HL-60 (cell line): Measurements from ENCODE around the gene HDHD5.

Experiments
- DNase-seq, 2 experiments: peaks; one replicate each; pipeline ENCODE4 v3.0.0-alpha.2; 2010 to 2020; ENCODE audit warnings: low read depth in 1 of 2, low spot score in 1 of 2
- H3K27ac ChIP-seq: fragments of 250-450 bp; sonication (Bioruptor Pico); replicated peaks from 2 replicates; pipeline ENCODE4 v1.5.1; 2020; ENCODE audit warnings: mild to moderate bottlenecking, moderate library complexity
- H3K27me3 ChIP-seq: fragments of 250-450 bp; sonication (Bioruptor Pico); 2 replicates; pipeline ENCODE4 v1.5.1; 2021; ENCODE audit warnings: mild to moderate bottlenecking, moderate library complexity; ENCODE audit not compliant: insufficient read depth, poor library complexity, severe bottlenecking
- H3K4me3 ChIP-seq: replicated peaks from 2 replicates; pipeline ENCODE4 v1.5.1; 2011; ENCODE audit warnings: mild to moderate bottlenecking, control low read depth, low read length; ENCODE audit not compliant: insufficient read depth
- GABPA ChIP-seq: IDR thresholded peaks from 2 replicates; pipeline ENCODE4 v1.6.1; 2012; ENCODE audit warnings: low read depth
- POLR2AphosphoS5 ChIP-seq: IDR thresholded peaks from 2 replicates; pipeline ENCODE4 v1.6.1; 2012; ENCODE audit warnings: low read depth
- SPI1 ChIP-seq: IDR thresholded peaks from 2 replicates; pipeline ENCODE4 v1.6.1; 2012; ENCODE audit warnings: low read depth, mild to moderate bottlenecking, borderline replicate concordance
- TF ChIP-seq, protein P1 (sequence below): IDR thresholded peaks from one replicate; pipeline ENCODE4 v1.5.1; 2011; ENCODE audit warnings: low read length, control low read depth, inconsistent platforms; ENCODE audit not compliant: insufficient read depth
- TF ChIP-seq, protein P2 (sequence below): IDR thresholded peaks from 2 replicates; pipeline ENCODE4 v1.6.1; 2012; ENCODE audit warnings: low read depth; ENCODE audit not compliant: insufficient replicate concordance

The HDHD5 gene

GRCh38 chr22:17143826-17144225 is 15.3 kb downstream of the HDHD5 start:
- no peak for DNase-seq
- TF ChIP-seq POLR2AphosphoS5 (no peak), SPI1 (no peak), GABPA (no peak)
- TF ChIP-seq, protein P1, sequence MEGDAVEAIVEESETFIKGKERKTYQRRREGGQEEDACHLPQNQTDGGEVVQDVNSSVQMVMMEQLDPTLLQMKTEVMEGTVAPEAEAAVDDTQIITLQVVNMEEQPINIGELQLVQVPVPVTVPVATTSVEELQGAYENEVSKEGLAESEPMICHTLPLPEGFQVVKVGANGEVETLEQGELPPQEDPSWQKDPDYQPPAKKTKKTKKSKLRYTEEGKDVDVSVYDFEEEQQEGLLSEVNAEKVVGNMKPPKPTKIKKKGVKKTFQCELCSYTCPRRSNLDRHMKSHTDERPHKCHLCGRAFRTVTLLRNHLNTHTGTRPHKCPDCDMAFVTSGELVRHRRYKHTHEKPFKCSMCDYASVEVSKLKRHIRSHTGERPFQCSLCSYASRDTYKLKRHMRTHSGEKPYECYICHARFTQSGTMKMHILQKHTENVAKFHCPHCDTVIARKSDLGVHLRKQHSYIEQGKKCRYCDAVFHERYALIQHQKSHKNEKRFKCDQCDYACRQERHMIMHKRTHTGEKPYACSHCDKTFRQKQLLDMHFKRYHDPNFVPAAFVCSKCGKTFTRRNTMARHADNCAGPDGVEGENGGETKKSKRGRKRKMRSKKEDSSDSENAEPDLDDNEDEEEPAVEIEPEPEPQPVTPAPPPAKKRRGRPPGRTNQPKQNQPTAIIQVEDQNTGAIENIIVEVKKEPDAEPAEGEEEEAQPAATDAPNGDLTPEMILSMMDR, result no peak
- TF ChIP-seq, protein P2, sequence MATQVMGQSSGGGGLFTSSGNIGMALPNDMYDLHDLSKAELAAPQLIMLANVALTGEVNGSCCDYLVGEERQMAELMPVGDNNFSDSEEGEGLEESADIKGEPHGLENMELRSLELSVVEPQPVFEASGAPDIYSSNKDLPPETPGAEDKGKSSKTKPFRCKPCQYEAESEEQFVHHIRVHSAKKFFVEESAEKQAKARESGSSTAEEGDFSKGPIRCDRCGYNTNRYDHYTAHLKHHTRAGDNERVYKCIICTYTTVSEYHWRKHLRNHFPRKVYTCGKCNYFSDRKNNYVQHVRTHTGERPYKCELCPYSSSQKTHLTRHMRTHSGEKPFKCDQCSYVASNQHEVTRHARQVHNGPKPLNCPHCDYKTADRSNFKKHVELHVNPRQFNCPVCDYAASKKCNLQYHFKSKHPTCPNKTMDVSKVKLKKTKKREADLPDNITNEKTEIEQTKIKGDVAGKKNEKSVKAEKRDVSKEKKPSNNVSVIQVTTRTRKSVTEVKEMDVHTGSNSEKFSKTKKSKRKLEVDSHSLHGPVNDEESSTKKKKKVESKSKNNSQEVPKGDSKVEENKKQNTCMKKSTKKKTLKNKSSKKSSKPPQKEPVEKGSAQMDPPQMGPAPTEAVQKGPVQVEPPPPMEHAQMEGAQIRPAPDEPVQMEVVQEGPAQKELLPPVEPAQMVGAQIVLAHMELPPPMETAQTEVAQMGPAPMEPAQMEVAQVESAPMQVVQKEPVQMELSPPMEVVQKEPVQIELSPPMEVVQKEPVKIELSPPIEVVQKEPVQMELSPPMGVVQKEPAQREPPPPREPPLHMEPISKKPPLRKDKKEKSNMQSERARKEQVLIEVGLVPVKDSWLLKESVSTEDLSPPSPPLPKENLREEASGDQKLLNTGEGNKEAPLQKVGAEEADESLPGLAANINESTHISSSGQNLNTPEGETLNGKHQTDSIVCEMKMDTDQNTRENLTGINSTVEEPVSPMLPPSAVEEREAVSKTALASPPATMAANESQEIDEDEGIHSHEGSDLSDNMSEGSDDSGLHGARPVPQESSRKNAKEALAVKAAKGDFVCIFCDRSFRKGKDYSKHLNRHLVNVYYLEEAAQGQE, result no peak

DNA sequence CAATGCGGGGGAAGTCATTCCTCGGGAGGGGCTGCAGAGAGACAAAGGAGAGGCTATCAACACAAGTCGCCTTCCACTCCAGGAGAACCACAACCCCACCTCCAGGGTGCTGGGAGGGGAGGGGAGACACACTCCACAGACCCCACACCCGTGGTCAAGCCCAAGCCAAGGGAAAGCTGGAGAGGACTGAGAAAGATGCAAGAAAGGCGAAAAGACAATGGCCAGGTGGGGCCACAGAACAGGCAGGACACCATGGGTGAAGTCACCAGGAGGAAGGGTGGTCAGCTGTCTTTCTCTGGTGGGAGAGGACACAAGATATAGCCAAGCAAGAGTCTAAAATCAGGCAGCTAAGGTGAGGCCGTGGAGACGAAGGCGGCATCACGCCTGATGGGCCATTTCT is 16.0 kb downstream of the HDHD5 start:
- Histone ChIP-seq H3K4me3 (no peak overlapping the region), H3K27me3 (no peaks in the 10 kb centered on the region), H3K27ac (no peak overlapping the region)
- DNase-seq, result no peak
- TF ChIP-seq GABPA, result no peak
- TF ChIP-seq SPI1, result no peak
- TF ChIP-seq, protein P1, result no peak
- no peak for TF ChIP-seq POLR2AphosphoS5
- TF ChIP-seq, protein P2, result no peak

More at GRCh38 chr22:17143826-17144225, 15.3 kb downstream of the HDHD5 start:
- Histone ChIP-seq H3K4me3 (no peak overlapping the region), H3K27me3 (no peaks in the 10 kb centered on the region), H3K27ac (no peak overlapping the region)

DNA sequence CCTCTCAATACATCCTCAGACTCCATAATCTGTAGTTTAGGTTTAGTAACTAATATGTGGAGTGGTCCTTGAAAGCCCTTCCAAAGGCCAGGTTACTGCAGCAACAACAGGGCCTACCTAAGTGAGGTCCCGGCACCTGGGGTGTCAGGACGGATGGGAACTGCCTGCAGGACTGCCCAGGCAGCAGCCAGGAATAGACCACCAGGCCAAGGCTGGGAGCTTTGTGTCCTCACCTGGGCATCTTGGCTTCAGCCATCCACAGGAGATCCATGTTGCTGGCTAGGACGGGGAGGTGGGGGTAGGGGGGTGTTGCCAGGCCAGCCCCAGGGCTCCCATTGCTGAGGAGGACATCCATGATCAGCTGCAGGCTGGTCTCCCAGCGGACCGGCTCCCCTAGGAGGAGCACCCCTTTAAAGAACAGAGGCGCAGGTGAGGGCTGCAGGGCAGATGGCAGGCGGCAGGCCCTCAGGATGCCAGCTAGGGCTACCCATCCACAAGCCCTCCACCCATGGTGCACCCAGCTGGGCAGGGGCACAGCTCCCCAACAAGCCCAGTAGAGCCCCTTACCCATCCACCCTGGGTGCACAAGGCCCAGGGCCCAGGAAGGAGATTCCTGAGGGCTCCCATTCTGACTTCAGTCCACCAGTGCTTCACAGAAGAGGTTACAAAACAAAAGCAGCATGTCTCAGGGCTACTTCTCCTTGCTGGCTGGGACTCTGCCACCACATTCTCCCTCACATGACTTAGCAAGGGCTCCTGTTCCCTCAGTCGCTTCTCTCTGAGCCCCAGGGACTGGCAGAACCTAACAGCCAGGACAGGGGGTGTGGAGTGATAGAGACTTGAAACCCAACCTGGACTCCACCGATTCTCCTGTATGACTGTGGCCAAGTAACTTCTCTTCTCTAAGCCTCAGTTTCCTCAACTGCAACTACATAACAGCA is 18.0 kb downstream of the HDHD5 start:
- Histone ChIP-seq H3K27me3 (no peaks in the 10 kb centered on the region), H3K4me3 (no peak overlapping the region), H3K27ac (no peak overlapping the region)
- peak in 1 of 2 experiments; percentile 50 for DNase-seq
- TF ChIP-seq, protein P1, result no peak
- TF ChIP-seq SPI1 (no peak), POLR2AphosphoS5 (no peak), GABPA (no peak)
- TF ChIP-seq, protein P2, result no peak
